CD4-positive, alpha-beta T cell treated with Interleukin-6 at 100 ng/mL for 8 hours (primary cell): ENCODE data around the gene ARHGAP21.

ENCODE experiments used
- DNase-seq: peaks from one replicate; pipeline ENCODE4 v3.0.0-alpha.2; 2020; ENCODE audit warnings: mixed read lengths, low spot score

The ARHGAP21 gene

DNA sequence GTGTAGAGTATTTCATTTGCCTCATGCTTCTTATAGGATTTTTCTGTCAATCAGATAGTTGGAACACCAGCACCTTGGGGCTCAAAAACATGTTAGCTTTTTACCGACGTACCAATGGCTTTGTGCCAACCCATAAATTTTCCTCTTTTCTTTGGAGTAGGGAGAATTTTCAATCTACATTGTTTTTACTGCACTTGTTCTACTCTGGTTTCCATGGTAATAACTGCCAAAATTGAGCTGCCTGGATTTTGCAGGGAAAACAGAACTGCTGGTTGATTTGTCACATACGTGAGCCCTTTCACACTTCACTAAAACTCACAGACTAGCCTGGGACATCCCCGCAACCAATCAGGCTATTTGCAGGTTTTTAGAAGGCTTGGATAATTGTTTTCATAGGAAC, 189.7 kb downstream of the ARHGAP21 start:
- no peak for DNase-seq
